SU-DHL-6 (cell line): ENCODE data around the gene KANK3.

Source experiments
- H2AFZ ChIP-seq: fragments of 200-600 bp; sonication (generic); 2 replicates; pipeline ENCODE4 v1.6.1; 2014; ENCODE audit warnings: low read depth, mild to moderate bottlenecking, moderate library complexity, mixed read lengths, antibody characterized with exemption, low read length; ENCODE audit not compliant: severe bottlenecking
- H3F3A ChIP-seq: fragments of 200-600 bp; shearing (Covaris generic); 2 replicates; pipeline ENCODE4 v1.6.0; 2016; ENCODE audit warnings: antibody characterized with exemption, mild to moderate bottlenecking; ENCODE audit not compliant: insufficient read depth
- H3K27ac ChIP-seq: fragments of 200-600 bp; sonication (generic); 2 replicates; pipeline ENCODE4 v1.5.1; 2016; ENCODE audit warnings: low read depth, mild to moderate bottlenecking, low read length, moderate library complexity, mixed read lengths
- H3K27me3 ChIP-seq: fragments of 200-600 bp; sonication (generic), shearing (Covaris generic); 2 replicates; pipeline ENCODE4 v1.6.0; 2014; ENCODE audit warnings: mild to moderate bottlenecking, low read length
- H3K36me3 ChIP-seq: fragments of 200-600 bp; sonication (generic); 2 replicates; pipeline ENCODE4 v1.6.1; 2014; ENCODE audit warnings: mild to moderate bottlenecking, low read length, mixed read lengths
- H3K4me2 ChIP-seq: fragments of 300-600, 200-600 bp; shearing (Covaris generic), sonication (generic); 2 replicates; pipeline ENCODE4 v1.6.0; 2014; ENCODE audit warnings: low read length, low read depth, mild to moderate bottlenecking; ENCODE audit not compliant: poor library complexity, severe bottlenecking
- H3K4me3 ChIP-seq: fragments of 200-600 bp; sonication (generic); 2 replicates; pipeline ENCODE4 v1.5.1; 2014; ENCODE audit warnings: antibody characterized with exemption, low read length, mild to moderate bottlenecking, mixed read lengths; ENCODE audit not compliant: insufficient read depth, poor library complexity, severe bottlenecking
- H3K79me2 ChIP-seq: fragments of 200-600 bp; sonication (generic); 2 replicates; pipeline ENCODE4 v1.6.1; 2014; ENCODE audit warnings: mild to moderate bottlenecking, low read length, moderate library complexity; ENCODE audit not compliant: insufficient read depth
- H3K9ac ChIP-seq: fragments of 200-600 bp; sonication (generic); 2 replicates; pipeline ENCODE4 v1.7.0; 2014; ENCODE audit warnings: mild to moderate bottlenecking, low read length
- H3K9me2 ChIP-seq: fragments of 200-600 bp; sonication (generic); replicated peaks from 2 replicates; pipeline ENCODE4 v1.6.1; 2014; ENCODE audit warnings: low read length; ENCODE audit not compliant: insufficient read depth
- H3K9me3 ChIP-seq: fragments of 200-600 bp; sonication (generic); 2 replicates; pipeline ENCODE4 v1.6.1; 2014; ENCODE audit warnings: low read length, mixed read lengths; ENCODE audit not compliant: insufficient read depth
- H4K20me1 ChIP-seq: fragments of 200-600 bp; sonication (generic); 2 replicates; pipeline ENCODE4 v1.6.1; 2014; ENCODE audit warnings: low read depth, mild to moderate bottlenecking, antibody characterized with exemption, low read length, moderate library complexity, mixed read lengths
- EZH2phosphoT487 ChIP-seq: fragments of 200-600 bp; sonication (generic), shearing (Covaris generic); conservative IDR thresholded peaks from 2 replicates; pipeline ENCODE4 v1.6.1; 2018; ENCODE audit warnings: mild to moderate bottlenecking, antibody characterized with exemption, low read length, moderate library complexity, mixed read lengths
- TF ChIP-seq, protein P1 (sequence below): fragments of 200-600 bp; sonication (generic); IDR thresholded peaks from one replicate; pipeline ENCODE4 v1.5.1; 2017; ENCODE audit warnings: antibody characterized with exemption, mild to moderate bottlenecking, low read length, moderate library complexity; ENCODE audit not compliant: insufficient read depth, poor library complexity, severe bottlenecking

KANK3 gene

DNA sequence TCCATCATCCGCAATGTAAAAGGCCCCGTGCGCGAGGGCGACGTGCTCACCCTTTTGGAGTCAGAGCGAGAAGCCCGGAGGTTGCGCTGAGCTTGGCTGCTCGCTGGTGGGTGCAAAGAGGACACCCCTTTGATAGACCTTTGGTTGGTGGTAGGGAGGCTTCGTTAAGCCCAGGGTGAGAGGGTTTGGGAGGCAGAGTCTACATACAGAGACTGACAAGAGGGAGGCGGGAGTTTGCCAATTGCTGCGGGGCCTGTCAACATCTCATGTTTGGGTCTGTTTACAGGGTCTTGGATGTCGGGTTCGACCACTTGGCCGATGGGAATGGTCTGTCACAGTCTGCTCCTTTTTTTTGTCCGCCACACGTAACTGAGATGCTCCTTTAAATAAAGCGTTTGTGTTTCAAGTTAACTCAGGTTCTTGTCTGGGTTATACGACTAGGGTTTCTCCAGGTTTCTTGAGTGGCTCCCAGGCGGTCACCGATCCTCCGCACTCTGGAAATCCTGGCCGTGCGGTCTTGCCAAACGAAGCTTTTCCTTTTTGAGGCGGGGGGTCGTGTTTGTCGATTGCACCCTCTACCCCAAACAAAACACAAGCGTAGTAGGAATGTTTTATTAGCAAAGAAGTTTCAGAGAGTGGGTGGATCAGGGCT, 20.9 kb downstream of the KANK3 start:
- H3K27ac ChIP-seq: peak overlapping the region; percentile 41
- peak overlapping the region; percentile 95 for H3K4me3 ChIP-seq
- peaks cover 14% of the 10 kb centered on the region; the same call in 1 of the 2 replicates for H3K36me3 ChIP-seq
- H3K9ac ChIP-seq: peak overlapping the region; percentile 92
- peak overlapping the region; percentile 59 for H3K4me2 ChIP-seq
- no peaks in the 10 kb centered on the region for H3K27me3 ChIP-seq
- peaks cover 34% of the 10 kb centered on the region for H3K79me2 ChIP-seq
- no peak overlapping the region for H2AFZ ChIP-seq
- no peak for TF ChIP-seq EZH2phosphoT487
- TF ChIP-seq, protein P1, sequence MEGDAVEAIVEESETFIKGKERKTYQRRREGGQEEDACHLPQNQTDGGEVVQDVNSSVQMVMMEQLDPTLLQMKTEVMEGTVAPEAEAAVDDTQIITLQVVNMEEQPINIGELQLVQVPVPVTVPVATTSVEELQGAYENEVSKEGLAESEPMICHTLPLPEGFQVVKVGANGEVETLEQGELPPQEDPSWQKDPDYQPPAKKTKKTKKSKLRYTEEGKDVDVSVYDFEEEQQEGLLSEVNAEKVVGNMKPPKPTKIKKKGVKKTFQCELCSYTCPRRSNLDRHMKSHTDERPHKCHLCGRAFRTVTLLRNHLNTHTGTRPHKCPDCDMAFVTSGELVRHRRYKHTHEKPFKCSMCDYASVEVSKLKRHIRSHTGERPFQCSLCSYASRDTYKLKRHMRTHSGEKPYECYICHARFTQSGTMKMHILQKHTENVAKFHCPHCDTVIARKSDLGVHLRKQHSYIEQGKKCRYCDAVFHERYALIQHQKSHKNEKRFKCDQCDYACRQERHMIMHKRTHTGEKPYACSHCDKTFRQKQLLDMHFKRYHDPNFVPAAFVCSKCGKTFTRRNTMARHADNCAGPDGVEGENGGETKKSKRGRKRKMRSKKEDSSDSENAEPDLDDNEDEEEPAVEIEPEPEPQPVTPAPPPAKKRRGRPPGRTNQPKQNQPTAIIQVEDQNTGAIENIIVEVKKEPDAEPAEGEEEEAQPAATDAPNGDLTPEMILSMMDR: no peak
- H4K20me1 ChIP-seq: peaks cover 9% of the 10 kb centered on the region; the same call in 1 of the 2 replicates
- no peaks in the 10 kb centered on the region for H3K9me3 ChIP-seq
- no peaks in the 10 kb centered on the region for H3K9me2 ChIP-seq
- peaks cover 21% of the 10 kb centered on the region for H3F3A ChIP-seq

DNA sequence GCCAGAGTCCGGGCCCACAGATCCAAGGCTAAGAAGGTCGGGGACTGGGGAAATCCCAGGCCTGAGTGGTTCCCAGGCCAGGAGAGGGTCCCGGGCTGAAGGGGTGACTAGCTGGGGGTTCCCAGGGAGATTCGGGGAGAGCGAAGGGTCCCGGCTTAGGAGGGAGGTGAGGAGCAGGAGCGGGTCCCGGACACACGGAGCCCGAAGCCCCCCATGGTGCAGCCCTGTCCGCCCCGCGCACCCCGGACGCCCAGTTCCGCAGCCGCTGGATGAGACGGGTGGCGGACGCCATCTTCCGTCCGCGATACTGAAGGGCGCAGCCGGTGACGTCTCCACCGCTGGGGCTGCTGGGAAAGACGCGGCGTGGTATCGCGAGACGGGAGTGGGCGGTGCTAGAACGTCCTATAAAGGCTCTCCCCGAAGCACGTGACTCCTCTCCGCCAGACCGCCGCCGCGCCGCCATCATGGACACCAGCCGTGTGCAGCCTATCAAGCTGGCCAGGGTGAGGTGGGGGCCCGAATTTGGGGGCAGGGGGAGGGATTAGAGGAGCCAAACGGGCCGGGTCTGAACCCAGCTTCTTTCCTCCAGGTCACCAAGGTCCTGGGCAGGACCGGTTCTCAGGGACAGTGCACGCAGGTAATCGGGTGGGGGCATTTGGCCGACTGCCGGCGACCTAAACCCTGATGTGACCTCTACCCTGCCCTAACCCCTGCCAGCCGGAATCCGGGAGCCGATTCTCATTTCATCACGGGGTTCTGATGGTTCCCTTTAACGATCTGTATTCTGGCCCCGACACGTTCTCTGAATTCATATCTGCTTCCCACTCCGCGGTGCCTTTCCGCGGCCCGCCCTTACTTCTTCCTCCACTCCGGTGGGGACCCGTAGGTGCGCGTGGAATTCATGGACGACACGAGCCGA, 21.7 kb downstream of the KANK3 start, which contains the start of the genes NDUFA7 and RPS28:
TSS of gene NDUFA7 (minus strand) at position 309 of the 919 bp plus-strand sequence. CDS start at position 292, 17 bp downstream.
TSS of gene RPS28 (plus strand) at position 430 of the 919 bp plus-strand sequence. CDS start at position 465, 35 bp downstream.
- peaks cover 34% of the 10 kb centered on the region for H3K79me2 ChIP-seq
- TF ChIP-seq, protein P1: no peak
- no peak for TF ChIP-seq EZH2phosphoT487
- peak within 1 kb of the TSS; percentile 33 for H2AFZ ChIP-seq
- no peaks in the 10 kb centered on the region for H3K9me2 ChIP-seq
- H3K36me3 ChIP-seq: peaks cover 14% of the 10 kb centered on the region; the same call in 1 of the 2 replicates
- peak within 1 kb of the TSS; percentile 95 for H3K4me3 ChIP-seq
- peak within 1 kb of the TSS; percentile 52 for H3K27ac ChIP-seq
- no peaks in the 10 kb centered on the region for H3K9me3 ChIP-seq
- H3K4me2 ChIP-seq: peak within 1 kb of the TSS; percentile 89
- H3K27me3 ChIP-seq: no peaks in the 10 kb centered on the region
- H3F3A ChIP-seq: peaks cover 21% of the 10 kb centered on the region
- peak within 1 kb of the TSS; percentile 92 for H3K9ac ChIP-seq
- peaks cover 9% of the 10 kb centered on the region; the same call in 1 of the 2 replicates for H4K20me1 ChIP-seq

GRCh38 chr19:8320564-8321066, 22.4 kb downstream of the KANK3 start:
- no peaks in the 10 kb centered on the region for H3K9me2 ChIP-seq
- H2AFZ ChIP-seq: peak overlapping the region; percentile 33
- H3K36me3 ChIP-seq: peaks cover 14% of the 10 kb centered on the region; the same call in 1 of the 2 replicates
- peak overlapping the region; percentile 92 for H3K9ac ChIP-seq
- peak overlapping the region; percentile 52 for H3K27ac ChIP-seq
- H3K4me2 ChIP-seq: peak overlapping the region; percentile 89
- H3K27me3 ChIP-seq: no peaks in the 10 kb centered on the region
- peaks cover 34% of the 10 kb centered on the region for H3K79me2 ChIP-seq
- H3K9me3 ChIP-seq: no peaks in the 10 kb centered on the region
- TF ChIP-seq, protein P1: no peak
- TF ChIP-seq EZH2phosphoT487: no peak
- peak overlapping the region; percentile 95 for H3K4me3 ChIP-seq
- H4K20me1 ChIP-seq: peaks cover 9% of the 10 kb centered on the region; the same call in 1 of the 2 replicates
- peaks cover 21% of the 10 kb centered on the region for H3F3A ChIP-seq
